Endothelial cell of umbilical vein (primary cell): ENCODE measurements around the gene PNMA1. TPM values are rescaled to one million over a fixed set of nuclear protein-coding genes. Genes with fewer than 3 reads are reported as not detected.

ENCODE experiments used
- BruUV-seq: library from RNA; stranded (reverse); fragments of 400-500 nt; replicated peaks from 2 replicates; lab custom pipeline; 2021; lab: Mats Ljungman, UMichigan
- CTCF ChIA-PET: fragments of 300-600, 350-600 bp; sonication (Branson Sonifier 250); formaldehyde crosslinking; loops from one replicate; lab custom pipeline; 2021; ENCODE audit warnings: antibody characterized with exemption, inconsistent platforms; lab: Charles Lee
- POLR2A ChIA-PET: fragments of 300-600, 350-600 bp; sonication (Branson Sonifier 250); formaldehyde crosslinking; loops from one replicate; lab custom pipeline; 2021; ENCODE audit warnings: antibody characterized with exemption, inconsistent platforms; lab: Charles Lee
- DNase-seq: peaks from one replicate; pipeline ENCODE4 v3.0.0-alpha.2; 2011; ENCODE audit warnings: low read depth, low spot score
- FAIRE-seq: peaks from 2 replicates; lab custom pipeline; 2011; peaks lifted over from hg19 to GRCh38; lab: Jason Lieb, UNC
- H2AFZ ChIP-seq: 2 replicates; pipeline ENCODE4 v1.6.0; 2012; ENCODE audit warnings: low read depth, low read length, control low read depth, inconsistent platforms
- H3K27ac ChIP-seq: 2 replicates; pipeline ENCODE4 v1.5.1; 2011; ENCODE audit warnings: low read depth, mild to moderate bottlenecking, control low read depth, low read length, moderate library complexity; ENCODE audit not compliant: insufficient read depth
- H3K27me3 ChIP-seq, 2 experiments: 2 replicates each; pipeline versions ENCODE4 v1.6.0 to v1.6.1; 2011; ENCODE audit warnings: low read length in 2 of 2, mixed read lengths in 1 of 2; ENCODE audit not compliant: control insufficient read depth in 2 of 2, insufficient read depth in 2 of 2
- H3K36me3 ChIP-seq, 2 experiments: 2 replicates in 1 of 2; 3 replicates in 1 of 2; pipeline ENCODE4 v1.5.1; 2011; ENCODE audit warnings: low read length in 2 of 2, mild to moderate bottlenecking in 1 of 2, moderate library complexity in 1 of 2; ENCODE audit not compliant: control insufficient read depth in 2 of 2, insufficient read depth in 2 of 2; ENCODE audit errors: extremely low read depth in 1 of 2
- H3K4me1 ChIP-seq: 3 replicates; pipeline ENCODE4 v1.5.1; 2011; ENCODE audit warnings: mild to moderate bottlenecking, low read length; ENCODE audit not compliant: control insufficient read depth, insufficient read depth; ENCODE audit errors: extremely low read depth
- H3K4me2 ChIP-seq: 2 replicates; pipeline ENCODE4 v1.6.1; 2011; ENCODE audit warnings: low read length, control low read depth, mixed read lengths; ENCODE audit not compliant: insufficient read depth
- H3K4me3 ChIP-seq, 3 experiments: fragments of 200-600 bp in 1 of 3; sonication (generic), shearing (Covaris generic) in 1 of 3; replicated peaks in 1 of 3; 2 replicates each; pipeline ENCODE4 v1.5.1; 2011 to 2016; ENCODE audit warnings: control low read depth in 3 of 3, low read length in 3 of 3, mild to moderate bottlenecking in 2 of 3, inconsistent platforms in 1 of 3, low read depth in 1 of 3, moderate library complexity in 1 of 3; ENCODE audit not compliant: insufficient read depth in 1 of 3
- H3K79me2 ChIP-seq: 2 replicates; pipeline ENCODE4 v1.6.0; 2012; ENCODE audit warnings: low read length, inconsistent platforms; ENCODE audit not compliant: control insufficient read depth, insufficient read depth
- H3K9ac ChIP-seq: replicated peaks from 2 replicates; pipeline ENCODE3; 2011; ENCODE audit warnings: low read length, control low read depth; ENCODE audit not compliant: insufficient read depth; ENCODE audit errors: extremely low read depth
- H3K9me1 ChIP-seq: replicated peaks from 3 replicates; pipeline ENCODE4 v1.6.0; 2011; ENCODE audit warnings: mild to moderate bottlenecking, low read length; ENCODE audit not compliant: control insufficient read depth, insufficient read depth; ENCODE audit errors: extremely low read depth
- H3K9me3 ChIP-seq: replicated peaks from 2 replicates; pipeline ENCODE4 v1.5.1; 2012; ENCODE audit warnings: low read length, inconsistent platforms; ENCODE audit not compliant: control insufficient read depth, insufficient read depth
- H4K20me1 ChIP-seq: replicated peaks from 2 replicates; pipeline ENCODE3; 2011; ENCODE audit warnings: mild to moderate bottlenecking, low read length; ENCODE audit not compliant: control insufficient read depth, insufficient read depth; ENCODE audit errors: extremely low read depth
- CTCF ChIP-seq, 2 donors: IDR thresholded peaks; 1 replicate in 1 of 2; 2 replicates in 1 of 2; pipeline ENCODE4 v1.5.1; 2011; ENCODE audit warnings: low read length in 2 of 2, mild to moderate bottlenecking in 2 of 2, moderate library complexity in 2 of 2, control low read depth in 1 of 2, inconsistent platforms in 1 of 2, low read depth in 1 of 2; ENCODE audit not compliant: insufficient read depth in 1 of 2; ENCODE audit errors: extremely low read depth in 1 of 2
- EZH2 ChIP-seq: IDR thresholded peaks from 2 replicates; pipeline ENCODE4 v1.6.1; 2012; ENCODE audit warnings: borderline replicate concordance, low read depth, mild to moderate bottlenecking, moderate library complexity, low read length, inconsistent platforms; ENCODE audit not compliant: severe bottlenecking
- FOS ChIP-seq: IDR thresholded peaks from 2 replicates; pipeline ENCODE4 v1.6.1; 2011; ENCODE audit warnings: mild to moderate bottlenecking, low read length, moderate library complexity, borderline replicate concordance; ENCODE audit not compliant: insufficient read depth
- GATA2 ChIP-seq: IDR thresholded peaks from 2 replicates; pipeline ENCODE4 v1.7.0; 2011; ENCODE audit warnings: low read depth, mild to moderate bottlenecking, moderate library complexity, mixed read lengths, low read length; ENCODE audit not compliant: insufficient read length, insufficient read depth
- JUN ChIP-seq: IDR thresholded peaks from 2 replicates; pipeline ENCODE4 v1.6.1; 2011; ENCODE audit warnings: borderline replicate concordance, low read depth; ENCODE audit not compliant: insufficient read length, insufficient read depth
- MAX ChIP-seq: IDR thresholded peaks from 2 replicates; pipeline ENCODE4 v1.6.1; 2011; ENCODE audit not compliant: insufficient read depth, insufficient read length
- MYC ChIP-seq: IDR thresholded peaks from one replicate; pipeline ENCODE4 v1.6.1; 2011; ENCODE audit warnings: mild to moderate bottlenecking, low read depth, low read length
- POLR2A ChIP-seq: IDR thresholded peaks from 2 replicates; pipeline ENCODE4 v1.6.1; 2012; ENCODE audit warnings: low read depth, mild to moderate bottlenecking, control low read depth, low read length
- POLR2AphosphoS5 ChIP-seq: IDR thresholded peaks from 2 replicates; pipeline ENCODE4 v1.6.1; 2012; ENCODE audit warnings: low read depth, mild to moderate bottlenecking, control low read depth, low read length, moderate library complexity; ENCODE audit not compliant: insufficient read depth
- dilution Hi-C: fragments of 300-500 bp; cut with MboI; formaldehyde crosslinking; loops from one replicate; pipeline ENCODE4 v1.15.0; 2019; ENCODE audit warnings: low sequenced_read_pairs; ENCODE audit not compliant: extremely low pct_ligation_motif_present
- intact Hi-C: fragments of 100-400 bp; cut with micrococcal nuclease; formaldehyde crosslinking; loops from one replicate; pipeline ENCODE4 v1.10.0; 2022
- polyA plus RNA-seq, 4 experiments: library from polyadenylated mRNA; depleted of rRNA in 3 of 4; stranded (reverse) in 3 of 4; unstranded in 1 of 4; fragments of >200 nt; gene quantifications; 2 replicates each; pipeline versions ENCODE4 v1.2.1 to v1.2.3, GENCODE V29; 2011 to 2012; ENCODE audit warnings: missing spikeins in 1 of 4
- total RNA-seq: library from RNA; stranded (reverse); gene quantifications from 2 replicates; pipeline ENCODE4 v1.2.3, GENCODE V29; 2021

Gene PNMA1
- total and polyA plus RNA-seq, 2 donors (not counting 3 experiments of a cell fraction or from before 2014, with no cell fraction given): 29.8 to 82.6 TPM

- peaks cover 49% of the 10 kb centered on the region for H3K79me2 ChIP-seq
- dilution Hi-C loops: no loop called here
- no peak overlapping the region for H3K4me2 ChIP-seq
- no peak overlapping the region for H3K4me3 ChIP-seq
- H3K9me1 ChIP-seq: no peaks in the 10 kb centered on the region
- intact Hi-C loops: no loop called here
- ChIA-PET POLR2A (no interaction called here), CTCF (interaction anchor here (0.8 to 12.5 kb wide), 6 partner anchors 12 to 137 kb away, joined by 3 to 245 read pairs (median 48); a partner anchor contains a TSS)
- no TSS peak for BruUV-seq
- H2AFZ ChIP-seq: no peak overlapping the region
- DNase-seq: no peak
- no peak for FAIRE-seq
- H4K20me1 ChIP-seq: no peaks in the 10 kb centered on the region
- no peak for TF ChIP-seq MAX
- TF ChIP-seq CTCF (IDR thresholded peaks at IDR 0.05; ENCODE audit: extremely low read depth in 1 of 2, insufficient read depth in 1 of 2, low read depth in 1 of 2, low read length in 2 of 2): no peak
- no peak for TF ChIP-seq EZH2
- no peak for TF ChIP-seq MYC
- no peak for TF ChIP-seq JUN
- TF ChIP-seq POLR2A: no peak
- no peak for TF ChIP-seq GATA2
- no peak for TF ChIP-seq FOS
- no peak for TF ChIP-seq POLR2AphosphoS5
- no peak overlapping the region for H3K9ac ChIP-seq
- no peak overlapping the region for H3K27ac ChIP-seq
- peaks cover 24 to 33% of the 10 kb centered on the region in 2 experiments for H3K36me3 ChIP-seq
- no peaks in the 10 kb centered on the region for H3K9me3 ChIP-seq
- H3K4me1 ChIP-seq: peaks cover 29% of the 10 kb centered on the region
- no peaks in the 10 kb centered on the region for H3K27me3 ChIP-seq
Measured at GRCh38 chr14:73731111-73731510, 16.9 kb upstream of the PNMA1 start.
